NCI-H1092 (cell line): ENCODE results near the gene TRIO.
"Not testable (repeated sequence)": the region's sequence is repeated elsewhere in the genome, so short reads cannot be mapped to it uniquely, and the experiment has no call there.

Source experiments
- DNase-seq: peaks from one replicate; lab custom pipeline; 2025; lab: John Stamatoyannopoulos, UW

The TRIO gene

GRCh38 chr5:14415024-14415697 is 272.0 kb downstream of the TRIO start:
- DNase-seq = no peak

- DNase-seq = no peak
These were observed 272.5 kb downstream of the TRIO start for GRCh38 chr5:14415698-14416074.

GRCh38 chr5:14416621-14417275 is 273.6 kb downstream of the TRIO start:
- DNase-seq = no peak

- DNase-seq = no peak
These were observed 274.2 kb downstream of the TRIO start for GRCh38 chr5:14417276-14417730.

GRCh38 chr5:14417792-14418765 is 274.9 kb downstream of the TRIO start:
- DNase-seq = no peak

- no peak for DNase-seq
These were observed 276.5 kb downstream of the TRIO start for GRCh38 chr5:14419686-14420085.

GRCh38 chr5:14420101-14420811 is 277.1 kb downstream of the TRIO start:
- no peak for DNase-seq

GRCh38 chr5:14421851-14422250 is 278.7 kb downstream of the TRIO start:
- no peak for DNase-seq

- DNase-seq = no peak
These were observed 281.0 kb downstream of the TRIO start for GRCh38 chr5:14424011-14424685.

GRCh38 chr5:14425559-14425958 is 282.4 kb downstream of the TRIO start:
- no peak for DNase-seq

- DNase-seq = no peak
These were observed 283.4 kb downstream of the TRIO start for GRCh38 chr5:14426521-14426920.

GRCh38 chr5:14428302-14429081 is 285.4 kb downstream of the TRIO start:
- no peak for DNase-seq

GRCh38 chr5:14429101-14430050 is 286.2 kb downstream of the TRIO start:
- no peak for DNase-seq

GRCh38 chr5:14431534-14431933 is 288.4 kb downstream of the TRIO start:
- DNase-seq = no peak

- no peak for DNase-seq
These were observed 289.9 kb downstream of the TRIO start for GRCh38 chr5:14432931-14433589.

- DNase-seq = no peak
These were observed 292.3 kb downstream of the TRIO start for GRCh38 chr5:14435481-14435880.

GRCh38 chr5:14436122-14436521 is 293.0 kb downstream of the TRIO start:
- DNase-seq = not testable (repeated sequence)

- no peak for DNase-seq
These were observed 293.8 kb downstream of the TRIO start for GRCh38 chr5:14436801-14437542.
